Activated CD8-positive, alpha-beta memory T cell treated with anti-CD3 and anti-CD28 coated beads, Interleukin-2, amount 50 U/mL, for 48 hours (primary cell): ENCODE data around the gene PLEKHA7.

Experiments used
- DNase-seq: peaks from one replicate; pipeline ENCODE4 v3.0.0-alpha.2; 2020

Gene PLEKHA7

DNA sequence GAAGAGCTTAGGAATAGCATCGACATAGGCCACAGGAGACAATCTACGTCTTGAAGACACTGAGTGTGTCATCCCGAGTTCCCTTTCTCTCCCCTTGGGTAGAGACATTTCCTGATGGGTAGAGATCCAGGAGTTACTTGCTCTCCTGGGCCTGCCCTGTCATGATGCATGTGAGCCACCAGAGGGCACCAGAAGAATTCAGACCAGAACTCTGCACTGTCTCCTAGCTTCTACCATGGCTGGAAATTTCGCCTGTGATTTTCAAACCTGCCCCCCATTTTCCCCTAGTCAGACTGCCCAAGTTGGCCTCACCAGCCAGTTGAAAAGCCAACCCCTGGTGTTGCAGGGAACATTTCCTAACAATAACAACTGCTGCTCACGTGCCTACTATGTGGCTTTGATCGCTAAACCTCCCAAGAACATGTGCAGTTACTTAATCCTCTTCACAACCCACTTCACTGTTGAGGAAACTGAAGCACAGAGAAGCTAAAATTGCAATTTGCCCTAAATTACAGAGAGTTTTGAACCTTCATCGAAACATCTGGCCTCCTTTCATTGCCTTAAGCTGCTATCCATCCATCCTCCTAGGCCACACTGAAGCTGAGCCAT is 228.6 kb downstream of the PLEKHA7 start:
- DNase-seq: peak; percentile 72

DNA sequence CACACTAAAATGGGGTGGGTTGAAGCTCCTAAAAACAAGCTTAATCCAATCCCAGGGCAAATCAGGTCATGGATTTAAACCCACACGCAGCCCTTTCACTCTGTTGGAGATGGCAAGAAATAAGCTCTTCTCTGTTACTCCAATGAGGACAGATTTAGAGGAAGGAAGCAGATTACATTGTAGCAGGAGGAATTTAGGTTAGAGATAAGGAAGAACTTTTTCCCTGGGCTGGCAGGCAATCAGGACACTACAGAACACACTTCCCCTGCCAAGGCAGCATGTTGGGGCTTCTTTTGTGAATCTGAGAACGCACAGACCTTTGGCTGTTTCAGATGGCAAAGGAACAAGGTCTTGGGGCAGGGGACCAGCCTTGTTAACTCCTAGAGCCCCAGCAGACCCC is 229.5 kb downstream of the PLEKHA7 start:
- no peak for DNase-seq

DNA sequence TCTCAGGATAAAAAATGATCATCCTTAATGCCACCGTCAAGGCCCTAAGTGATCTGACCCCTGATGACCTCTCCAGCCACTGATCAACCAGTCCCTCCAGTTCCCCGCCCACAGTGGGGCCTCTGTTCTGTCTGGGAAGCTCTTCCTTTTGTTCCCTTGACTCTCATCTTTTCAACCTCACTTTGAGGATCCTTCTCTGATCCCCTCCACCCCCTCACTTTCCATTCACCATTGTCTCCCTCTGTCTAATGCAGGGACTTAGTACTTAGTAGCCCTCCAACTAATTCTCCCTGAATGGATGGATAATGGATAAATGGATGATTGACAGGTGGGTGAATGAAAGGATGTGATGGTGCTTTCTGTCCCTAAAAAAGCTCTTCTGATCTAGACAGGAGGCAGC is 230.1 kb downstream of the PLEKHA7 start:
- no peak for DNase-seq

DNA sequence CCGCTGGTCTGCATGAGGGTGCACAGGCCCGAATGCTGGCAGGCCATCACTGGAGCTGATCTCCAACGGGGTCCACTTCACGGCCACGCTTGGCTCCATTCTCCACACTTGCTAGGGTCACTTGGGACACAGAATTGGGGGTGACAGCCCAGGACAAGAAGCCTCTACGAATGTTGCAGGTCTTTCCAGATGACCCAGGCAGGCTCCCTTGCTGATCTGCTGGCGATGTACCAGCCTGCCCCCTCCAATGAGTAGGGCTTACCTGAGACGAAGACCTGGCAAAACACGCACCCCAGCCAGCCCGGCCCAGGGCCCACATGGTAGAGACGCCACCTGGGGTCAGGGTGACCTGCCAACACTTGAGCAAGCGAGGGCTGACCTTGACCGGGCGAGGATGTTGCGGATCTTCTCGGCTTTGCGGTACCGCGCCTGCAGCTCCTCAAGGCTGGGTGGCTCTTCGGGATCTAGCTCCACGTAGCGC is 230.9 kb downstream of the PLEKHA7 start:
- no peak for DNase-seq

DNA sequence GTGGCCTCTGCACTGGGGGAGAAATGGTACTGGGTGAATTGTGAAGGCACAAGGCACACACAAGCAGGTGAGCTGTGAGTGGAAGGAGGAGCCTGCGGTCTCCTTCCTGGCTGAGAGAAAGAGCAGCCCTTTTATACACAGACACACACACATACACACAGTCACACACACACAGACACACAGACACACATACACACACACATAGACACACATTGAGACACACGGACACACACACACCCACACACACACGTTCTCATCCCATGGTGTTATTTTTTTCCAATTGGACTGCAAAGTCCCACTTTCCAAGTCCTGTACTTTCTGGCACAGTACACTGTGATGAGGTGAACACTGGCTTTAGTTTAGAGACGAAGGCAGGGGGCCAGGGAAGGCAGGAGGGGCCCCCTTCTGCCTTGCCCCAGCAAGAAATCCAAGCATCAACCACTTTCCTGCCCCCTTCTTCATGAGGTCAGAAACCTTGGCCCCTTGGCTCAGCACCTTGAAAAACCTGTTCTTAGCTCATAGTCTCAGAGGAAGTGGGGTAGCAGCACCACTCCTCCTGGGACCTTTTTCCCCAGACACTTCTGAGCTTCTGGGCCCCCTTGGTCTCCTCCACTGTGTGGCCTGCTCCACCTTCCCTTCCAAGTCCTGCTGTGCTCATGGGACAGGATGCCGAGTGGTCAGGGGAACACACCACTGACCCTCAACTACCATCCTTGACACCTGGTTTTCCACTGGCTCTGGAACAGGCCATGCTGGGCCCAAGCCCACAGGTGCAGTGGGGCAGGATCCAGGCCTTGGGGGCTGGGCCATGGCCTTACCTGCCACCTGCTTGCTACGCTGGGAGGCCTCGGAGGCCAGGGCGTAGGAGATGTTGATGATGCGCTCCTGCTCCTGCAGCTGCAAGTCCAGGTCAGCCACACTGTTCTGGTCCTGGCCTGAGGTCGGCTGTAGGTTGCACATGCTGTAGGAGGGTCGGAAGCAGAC is 232.0 kb downstream of the PLEKHA7 start:
- no peak for DNase-seq

DNA sequence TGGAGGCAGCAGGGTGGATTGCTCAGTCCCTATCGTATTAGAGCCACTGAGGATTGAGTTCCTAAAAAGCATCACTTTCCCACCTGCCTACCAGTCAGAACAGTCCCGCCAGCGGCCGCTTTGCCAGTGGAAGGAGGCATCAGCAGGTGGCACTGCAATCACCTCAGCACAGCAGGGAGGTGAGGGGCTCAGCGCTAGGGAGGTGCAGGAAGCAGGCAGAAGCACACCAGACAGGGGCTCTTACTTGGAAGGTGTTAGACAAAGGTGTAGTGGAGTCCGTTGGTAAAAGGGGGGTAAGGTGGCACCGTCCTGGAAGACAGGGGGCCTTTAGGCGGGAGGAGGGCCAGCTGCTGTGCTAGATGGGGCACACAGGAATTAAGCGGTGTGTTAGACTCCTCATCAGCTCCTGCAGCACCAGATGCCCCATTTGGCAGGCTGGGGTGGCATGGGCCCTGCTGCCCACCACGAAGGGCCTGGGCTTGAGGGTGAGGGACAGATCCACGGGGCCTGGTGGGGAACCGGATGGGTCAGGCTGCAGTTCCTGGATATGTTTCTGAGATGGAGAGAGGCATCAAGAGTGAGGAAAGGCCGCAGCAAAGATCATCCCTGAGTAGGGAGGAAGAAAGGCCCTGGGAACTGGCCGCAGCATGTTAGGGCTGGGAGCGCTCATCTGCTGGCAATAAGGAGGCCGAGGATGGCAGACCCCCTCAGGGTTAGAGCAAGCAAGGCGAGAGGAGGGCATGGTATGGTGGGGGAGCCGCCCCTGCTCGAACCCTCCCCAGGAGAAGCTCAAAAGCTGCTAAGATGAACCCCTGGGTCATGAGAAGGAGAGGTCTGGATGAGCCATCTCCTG is 233.3 kb downstream of the PLEKHA7 start:
- DNase-seq: no peak

DNA sequence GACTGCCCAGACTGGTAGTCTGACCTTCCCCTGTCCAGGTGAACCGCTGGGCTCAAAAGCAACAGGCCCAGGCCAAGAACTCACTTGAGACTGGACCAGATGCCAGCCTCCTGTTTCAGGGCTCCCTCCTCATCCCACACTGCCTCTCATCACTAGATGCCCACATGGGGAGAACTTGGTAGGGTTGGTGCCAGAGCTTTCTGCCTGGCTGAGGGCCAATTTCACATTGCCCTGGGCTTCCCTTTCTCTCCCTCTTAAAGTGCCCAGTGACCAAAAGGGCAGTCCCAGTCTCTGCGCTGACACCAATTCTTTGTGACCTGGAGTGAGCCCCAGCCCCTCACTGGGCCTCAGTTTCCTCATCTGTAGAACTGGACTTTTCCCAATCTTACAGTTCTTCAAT is 234.1 kb downstream of the PLEKHA7 start:
- no peak for DNase-seq

DNA sequence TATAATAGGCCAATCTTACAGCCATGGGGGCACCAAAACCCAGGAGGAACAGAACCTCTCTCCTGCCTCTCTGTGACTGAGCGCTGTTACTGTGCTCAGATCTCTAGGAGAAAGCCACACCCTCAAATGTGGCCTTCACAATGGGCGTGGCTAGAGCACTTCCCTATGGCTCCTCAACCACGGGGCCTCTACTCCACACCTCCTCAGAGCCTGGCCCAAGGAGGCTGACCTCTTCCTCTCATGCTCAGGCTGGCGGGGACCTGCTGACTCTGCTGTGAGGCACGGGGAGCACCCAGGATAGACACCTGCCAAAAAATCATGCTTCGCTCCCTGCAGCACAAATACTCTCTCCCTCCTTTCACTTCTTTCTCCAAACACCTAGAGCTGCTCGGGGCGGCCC is 234.8 kb downstream of the PLEKHA7 start:
- DNase-seq: no peak

DNA sequence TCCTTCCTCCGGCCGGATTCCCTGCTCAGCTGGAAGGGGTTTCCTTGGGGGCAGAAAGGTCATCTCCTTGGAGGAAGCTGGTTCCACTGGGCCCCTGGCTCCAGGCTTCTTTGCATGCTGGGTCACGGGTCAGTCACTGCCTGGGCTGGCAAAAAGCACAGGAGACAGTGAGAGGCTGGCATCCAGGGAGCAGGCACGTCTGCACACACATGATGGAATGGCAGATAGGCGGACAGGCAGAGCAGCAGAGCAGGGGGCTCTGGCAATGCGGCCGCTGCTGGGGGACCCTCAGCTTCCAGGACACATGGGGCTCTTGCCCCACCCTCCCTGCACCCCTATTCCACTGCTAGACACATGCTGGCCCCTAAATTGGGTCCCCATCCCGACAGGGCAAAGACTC is 235.3 kb downstream of the PLEKHA7 start:
- DNase-seq: no peak

DNA sequence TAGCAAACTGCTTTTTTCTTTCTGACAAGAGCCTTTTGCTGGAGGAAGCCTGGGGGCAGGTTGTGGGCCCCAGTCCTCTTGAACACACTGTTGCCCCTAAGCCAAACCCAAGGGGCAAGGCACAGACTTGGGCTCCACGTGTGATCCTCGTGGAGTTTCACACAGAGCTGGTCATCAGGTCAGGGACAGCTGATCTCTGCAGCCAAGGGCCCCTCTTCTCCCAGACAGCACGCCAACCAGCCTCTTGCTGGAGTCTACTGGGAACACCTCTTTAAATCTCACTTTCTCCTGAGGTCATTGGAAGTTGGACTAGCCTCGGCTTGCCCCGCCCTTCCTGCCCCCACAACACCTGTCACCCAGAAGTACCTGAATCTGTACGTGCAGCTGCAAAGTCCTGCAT is 235.9 kb downstream of the PLEKHA7 start:
- no peak for DNase-seq

DNA sequence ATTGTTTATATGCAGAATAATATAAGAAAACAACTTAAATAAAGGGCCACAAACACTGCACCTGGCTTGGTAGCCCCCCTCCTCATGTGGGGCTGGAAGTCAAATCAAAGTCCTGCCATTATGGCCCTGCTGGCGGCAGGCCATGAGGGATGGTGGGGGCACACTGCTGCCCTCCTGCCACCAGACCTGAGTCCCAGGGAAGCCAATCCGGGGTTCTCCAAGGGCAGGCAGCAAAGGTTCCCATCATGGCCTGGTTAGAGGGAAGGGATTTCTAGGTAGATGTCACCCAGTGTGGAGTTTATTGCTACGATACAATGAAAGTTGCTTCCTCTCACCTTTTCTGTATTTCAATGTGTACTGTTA is 236.6 kb downstream of the PLEKHA7 start:
- no peak for DNase-seq

DNA sequence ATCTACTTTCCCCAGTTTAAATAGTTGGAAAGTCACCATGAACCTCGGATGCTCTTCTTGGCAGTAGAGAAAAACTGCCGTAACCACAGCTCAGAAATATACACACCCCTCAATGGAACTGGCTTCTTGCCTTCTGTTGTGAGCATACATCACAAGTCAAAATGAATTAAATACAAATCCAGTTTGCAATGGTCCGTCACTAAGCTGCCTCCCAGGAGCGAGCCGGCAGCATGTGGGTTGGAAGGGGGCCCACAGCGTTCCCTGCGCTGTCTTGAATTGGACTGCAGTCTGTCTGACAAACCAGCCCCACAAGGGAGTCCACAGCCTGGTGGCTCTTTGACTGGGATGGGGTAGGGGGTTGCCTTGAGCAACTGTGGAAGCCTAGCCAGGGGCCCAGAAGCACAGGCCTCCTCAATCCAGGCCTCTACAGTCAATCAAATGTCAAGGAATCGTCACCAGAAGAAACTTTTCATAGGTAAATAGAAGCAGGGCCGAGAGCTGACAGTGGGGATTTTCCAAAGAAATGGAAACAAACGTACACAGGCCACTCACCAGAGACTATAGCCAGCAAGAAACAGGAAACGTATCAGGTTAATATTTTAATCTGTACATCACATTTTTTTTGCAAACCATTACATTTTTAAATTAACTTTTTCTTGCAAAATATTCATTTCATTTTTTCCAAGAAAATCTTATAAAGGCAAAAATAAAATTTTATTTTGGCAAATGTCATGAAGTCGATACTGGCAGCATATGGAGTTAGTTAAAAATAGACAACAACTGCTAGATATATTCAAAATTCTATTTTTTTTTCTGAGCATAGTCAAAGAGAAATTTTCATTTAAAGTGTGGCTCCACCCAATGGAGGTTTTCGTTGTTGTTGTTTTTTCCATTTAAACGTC is 237.3 kb downstream of the PLEKHA7 start:
- no peak for DNase-seq

DNA sequence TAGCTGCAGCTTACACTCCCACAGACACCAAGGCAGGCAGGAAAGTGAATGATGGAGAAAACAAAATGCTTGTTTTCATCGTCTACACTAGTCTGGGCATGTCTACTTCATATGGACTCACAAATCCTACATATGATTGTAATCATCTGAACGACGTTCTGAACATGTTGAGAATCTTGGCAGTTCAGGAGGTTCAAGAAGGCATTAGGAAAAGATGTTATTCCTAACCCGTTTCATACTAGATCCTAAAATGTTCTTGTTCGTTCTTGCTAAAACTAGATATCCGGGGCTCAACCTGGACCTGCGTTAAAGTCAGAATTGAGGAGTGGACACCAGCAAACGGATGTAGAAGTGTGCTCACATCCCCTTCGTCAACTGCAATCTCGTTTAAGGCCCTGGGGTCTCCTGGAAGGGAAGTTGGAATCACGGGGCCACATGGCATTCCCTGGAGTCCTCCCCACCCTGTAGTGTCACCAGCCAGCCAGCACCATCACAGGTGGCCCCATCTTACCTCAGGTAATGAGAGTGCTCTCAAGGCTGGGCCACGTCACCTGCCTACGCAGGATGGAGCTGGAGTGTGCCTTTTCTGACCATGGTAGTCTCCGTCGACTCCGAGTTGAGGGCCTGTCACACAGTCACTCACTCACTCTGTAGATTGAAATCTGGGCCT is 238.5 kb downstream of the PLEKHA7 start:
- no peak for DNase-seq

DNA sequence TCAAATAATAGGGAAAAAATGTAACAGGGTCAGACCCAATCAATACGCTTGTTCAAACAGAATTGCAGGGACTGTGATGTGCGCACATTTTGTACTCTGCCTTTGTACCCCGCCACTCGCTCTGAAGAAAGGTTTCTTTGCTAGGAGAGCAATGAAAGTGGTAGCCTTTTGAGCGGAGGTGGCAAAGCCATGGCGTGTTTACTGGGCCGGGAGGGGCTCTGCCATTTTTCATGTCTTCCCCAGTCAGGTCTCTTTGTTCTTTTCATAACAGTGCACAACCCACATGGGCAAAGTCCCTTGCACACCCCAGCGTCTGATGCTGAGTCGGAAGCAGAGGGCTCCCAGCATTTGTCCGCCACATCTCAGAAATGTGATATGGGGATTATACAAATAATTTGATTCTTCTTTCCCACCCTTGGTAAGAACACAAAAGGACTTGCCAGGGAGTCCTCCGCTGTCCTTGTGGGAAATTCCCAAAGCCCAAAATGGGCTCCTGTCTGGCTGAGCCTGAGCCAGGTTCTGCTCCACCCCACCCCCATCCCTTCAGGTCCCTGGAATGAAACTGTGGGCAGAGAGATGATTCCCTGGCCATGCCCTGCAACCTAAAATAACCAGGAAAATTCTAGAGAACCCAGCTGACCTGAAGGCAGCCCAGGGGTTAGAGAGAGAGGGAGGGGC is 239.1 kb downstream of the PLEKHA7 start:
- no peak for DNase-seq

DNA sequence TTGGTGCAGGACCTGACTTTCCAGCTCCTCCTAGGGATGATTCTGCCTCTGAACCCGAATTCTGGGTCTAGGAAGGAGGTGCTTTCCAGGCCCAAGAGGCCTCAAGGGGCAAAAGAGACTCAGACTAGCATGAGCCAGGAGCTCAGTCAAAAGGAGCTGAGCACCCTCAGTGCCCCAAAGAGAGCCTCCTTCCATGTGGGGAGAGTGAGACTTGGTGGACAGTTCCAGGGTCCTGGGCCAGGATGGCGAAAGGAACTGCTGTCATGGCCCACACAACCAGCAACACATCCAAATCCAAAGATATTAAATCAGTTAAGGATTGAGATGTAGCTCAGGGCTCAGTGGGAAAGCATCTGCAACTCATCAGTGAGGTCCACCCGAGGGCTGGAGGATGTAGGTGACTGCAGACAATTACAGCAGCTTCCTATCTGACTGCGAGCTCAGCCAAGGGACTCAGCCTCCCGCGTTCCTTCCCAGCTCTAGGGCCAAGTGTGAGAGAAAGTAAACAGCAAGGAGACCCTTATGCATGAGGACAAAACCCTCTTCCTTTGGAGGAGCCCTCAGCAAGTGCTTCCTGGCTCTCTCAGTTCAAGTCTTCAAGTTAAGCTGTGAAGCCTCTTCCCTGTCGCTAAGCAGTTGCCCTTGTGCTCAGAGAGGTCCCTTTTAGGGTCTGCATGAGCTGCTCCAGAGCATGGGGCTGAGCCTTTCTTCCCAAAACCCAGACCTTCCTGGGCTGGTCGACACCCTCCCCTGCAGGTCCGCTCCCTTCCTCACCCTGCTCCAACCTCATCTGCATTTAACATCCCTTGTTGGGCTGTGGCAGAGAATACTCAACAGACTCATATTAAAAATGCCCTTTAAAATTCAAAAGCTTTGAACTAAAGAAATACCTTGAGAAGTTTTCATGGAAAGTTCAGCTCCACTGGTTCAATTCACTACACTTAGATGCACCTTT is 240.0 kb downstream of the PLEKHA7 start:
- DNase-seq: no peak

DNA sequence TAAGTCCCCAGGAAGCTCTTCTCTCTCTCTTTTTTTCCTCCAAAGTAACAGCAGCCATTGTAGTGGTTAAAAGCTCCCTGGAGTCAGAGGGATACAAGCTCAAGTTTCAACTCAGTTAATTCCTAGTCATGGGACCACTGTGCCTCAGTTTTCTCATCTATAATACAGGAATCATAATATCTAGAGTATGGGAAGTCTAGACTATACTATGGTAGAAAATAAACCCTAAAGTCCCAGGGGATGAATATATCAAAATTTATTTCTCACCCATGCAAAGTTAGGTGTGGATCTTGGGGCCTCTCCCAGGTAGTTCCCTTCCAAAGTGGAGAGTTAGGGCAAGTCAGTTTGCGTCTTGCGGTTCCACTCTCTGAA is 242.1 kb downstream of the PLEKHA7 start:
- no peak for DNase-seq

DNA sequence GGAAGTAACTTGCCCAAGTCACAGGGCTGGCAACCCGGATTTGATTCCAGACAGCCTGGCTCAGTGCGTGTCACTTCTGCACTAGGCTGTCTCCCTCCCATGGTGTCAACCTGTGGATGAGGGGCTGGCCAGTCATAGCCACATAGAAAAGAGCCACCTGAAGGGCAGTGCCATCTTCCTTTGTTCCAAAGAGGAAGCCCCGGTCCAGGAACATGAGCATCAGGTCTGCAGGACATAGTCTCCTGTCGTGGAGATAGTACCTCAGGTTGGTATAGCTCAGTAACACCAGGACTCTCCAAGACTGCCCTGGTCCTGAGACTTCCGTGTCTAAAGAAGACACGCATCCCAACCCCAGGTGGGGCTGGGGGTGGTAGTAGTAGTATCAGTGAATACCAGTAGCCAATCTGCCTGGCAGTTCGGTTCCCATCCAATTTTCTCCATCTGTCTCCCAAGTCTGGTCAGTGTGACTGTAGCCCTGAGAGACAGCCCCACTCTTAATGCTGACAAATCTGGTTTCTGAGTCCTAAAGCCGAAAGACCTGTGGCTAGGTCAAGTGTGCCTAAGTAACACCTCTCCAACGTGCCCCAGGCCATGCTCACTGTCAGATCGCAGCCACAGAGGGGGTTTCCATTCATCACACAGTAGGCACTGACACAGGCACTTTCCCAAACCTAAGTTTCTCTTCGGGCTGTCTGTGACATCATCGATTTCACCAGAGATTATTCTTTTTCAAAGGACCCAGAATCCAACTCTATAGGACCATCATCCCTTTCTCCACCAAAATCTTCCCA is 242.7 kb downstream of the PLEKHA7 start:
- DNase-seq: peak; percentile 38

DNA sequence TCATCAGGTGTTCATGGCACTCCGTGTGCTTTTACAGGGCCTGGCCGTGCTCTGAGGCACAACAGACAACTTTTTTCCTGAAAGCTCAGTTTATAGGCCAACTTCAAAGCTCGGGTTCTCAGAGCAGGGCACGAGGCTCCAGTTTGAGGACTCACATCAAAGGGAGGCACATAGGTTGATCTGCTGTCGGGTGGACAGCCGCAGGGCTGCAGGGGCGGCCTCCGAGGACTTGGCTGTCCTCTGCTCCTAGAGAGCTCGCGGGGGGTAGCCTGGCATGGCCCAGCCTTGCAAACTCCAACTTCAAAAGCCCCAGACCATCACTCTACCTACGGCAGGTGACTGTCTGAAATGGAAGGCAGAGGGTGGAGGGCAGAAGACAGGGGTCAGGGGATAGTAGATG is 244.2 kb downstream of the PLEKHA7 start:
- peak; percentile 39 for DNase-seq

DNA sequence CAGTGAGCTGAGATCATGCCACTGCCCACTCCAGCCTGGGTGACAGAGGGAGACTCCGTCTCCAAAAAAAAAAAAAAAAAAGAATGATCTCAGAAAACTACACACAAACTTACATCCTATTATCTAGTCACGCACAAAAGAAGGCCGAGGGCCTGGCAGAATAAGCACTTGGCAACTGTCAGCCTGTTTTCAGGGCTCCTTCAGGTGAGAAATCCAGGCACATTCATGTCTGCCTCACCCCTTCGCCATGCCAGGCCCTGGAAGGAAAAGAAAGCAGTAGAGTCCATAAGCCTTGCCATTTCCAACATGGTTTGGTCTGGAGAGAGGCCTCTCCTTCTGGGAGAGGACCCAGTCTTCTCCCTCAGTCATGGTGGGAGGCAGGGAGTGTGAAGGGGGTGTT is 244.8 kb downstream of the PLEKHA7 start:
- DNase-seq: no peak
